ENCODE measurements around the gene EPB41L4A. TPM values are rescaled to one million over a fixed set of nuclear protein-coding genes. Genes with fewer than 3 reads are reported as not detected.

EPB41L4A gene
- total and polyA plus RNA-seq, 9 donors, result 2.7 to 12.3 (median 7.9) TPM

DNA sequence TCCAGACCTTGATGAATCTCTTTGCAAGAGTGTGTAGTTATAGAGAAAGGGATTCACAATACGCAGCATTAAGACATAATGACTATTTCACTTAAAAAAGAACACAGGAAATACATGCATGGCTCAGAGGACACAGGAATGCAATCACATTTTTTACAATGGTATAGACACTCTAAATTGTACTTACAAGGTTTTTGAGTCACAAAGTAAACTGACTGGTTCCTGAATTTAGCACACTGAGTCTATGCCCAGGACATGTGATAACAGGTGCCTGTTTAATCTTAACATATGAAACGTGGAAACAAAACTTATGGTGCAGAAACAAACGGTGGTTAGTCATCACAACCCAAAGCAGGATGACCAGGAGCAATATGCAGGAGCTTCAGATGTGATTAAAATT lies 6.7 kb downstream of the EPB41L4A start:
- no peak for DNase-seq
- TF ChIP-seq EP300 (IDR thresholded peaks at IDR 0.05) (no peak), POLR2A (IDR thresholded peaks at IDR 0.05) (no peak)
- TF ChIP-seq, protein P1, sequence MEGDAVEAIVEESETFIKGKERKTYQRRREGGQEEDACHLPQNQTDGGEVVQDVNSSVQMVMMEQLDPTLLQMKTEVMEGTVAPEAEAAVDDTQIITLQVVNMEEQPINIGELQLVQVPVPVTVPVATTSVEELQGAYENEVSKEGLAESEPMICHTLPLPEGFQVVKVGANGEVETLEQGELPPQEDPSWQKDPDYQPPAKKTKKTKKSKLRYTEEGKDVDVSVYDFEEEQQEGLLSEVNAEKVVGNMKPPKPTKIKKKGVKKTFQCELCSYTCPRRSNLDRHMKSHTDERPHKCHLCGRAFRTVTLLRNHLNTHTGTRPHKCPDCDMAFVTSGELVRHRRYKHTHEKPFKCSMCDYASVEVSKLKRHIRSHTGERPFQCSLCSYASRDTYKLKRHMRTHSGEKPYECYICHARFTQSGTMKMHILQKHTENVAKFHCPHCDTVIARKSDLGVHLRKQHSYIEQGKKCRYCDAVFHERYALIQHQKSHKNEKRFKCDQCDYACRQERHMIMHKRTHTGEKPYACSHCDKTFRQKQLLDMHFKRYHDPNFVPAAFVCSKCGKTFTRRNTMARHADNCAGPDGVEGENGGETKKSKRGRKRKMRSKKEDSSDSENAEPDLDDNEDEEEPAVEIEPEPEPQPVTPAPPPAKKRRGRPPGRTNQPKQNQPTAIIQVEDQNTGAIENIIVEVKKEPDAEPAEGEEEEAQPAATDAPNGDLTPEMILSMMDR (IDR thresholded peaks at IDR 0.05), result no peak
- no peak overlapping the region for H3K27ac ChIP-seq

GRCh38 chr5:112411903-112412302 lies 7.2 kb downstream of the EPB41L4A start:
- TF ChIP-seq POLR2A (IDR thresholded peaks at IDR 0.05), result no peak
- TF ChIP-seq EP300 (IDR thresholded peaks at IDR 0.05), result no peak
- TF ChIP-seq, protein P1 (IDR thresholded peaks at IDR 0.05), result no peak
- Histone ChIP-seq H3K36me3 (no peaks in the 10 kb centered on the region), H3K4me3 (no peak overlapping the region), H3K4me1 (ENCODE audit: insufficient read depth) (no peaks in the 10 kb centered on the region), H3K27ac (no peak overlapping the region), H3K27me3 (no peaks in the 10 kb centered on the region), H3K9me3 (no peaks in the 10 kb centered on the region)
- 85 to 86% (median 86%) methylated on average over 7 of the region's 7 CpGs for WGBS, 3 donors
- DNase-seq, result no peak
- intact Hi-C loops (cut with DNase I), result loop anchor here in 3 of 4 donors (10.0 kb wide), 1 partner anchor 237 kb away; no protein-coding TSS in a partner anchor

More for the DNA sequence above, 6.7 kb downstream of the EPB41L4A start:
- H3K36me3 ChIP-seq, result no peaks in the 10 kb centered on the region
- H3K9me3 ChIP-seq, result no peaks in the 10 kb centered on the region
- 63 to 71% (median 70%) methylated on average over 3 of the region's 3 CpGs for WGBS, 3 donors
- no peaks in the 10 kb centered on the region for H3K4me1 ChIP-seq (ENCODE audit: insufficient read depth)
- no peak overlapping the region for H3K4me3 ChIP-seq
- H3K27me3 ChIP-seq, result no peaks in the 10 kb centered on the region
- intact Hi-C loops (cut with DNase I), result loop anchor here in 3 of 4 donors (10.0 kb wide), 1 partner anchor 238 kb away; no protein-coding TSS in a partner anchor

GRCh38 chr5:112407666-112408065 lies 11.4 kb downstream of the EPB41L4A start:
- no peak overlapping the region for H3K4me3 ChIP-seq
- H3K4me1 ChIP-seq (ENCODE audit: insufficient read depth), result no peaks in the 10 kb centered on the region
- DNase-seq, result no peak
- no peaks in the 10 kb centered on the region for H3K9me3 ChIP-seq
- TF ChIP-seq, protein P1 (IDR thresholded peaks at IDR 0.05), result no peak
- TF ChIP-seq EP300 (IDR thresholded peaks at IDR 0.05), result no peak
- no peaks in the 10 kb centered on the region for H3K27me3 ChIP-seq
- WGBS, 3 donors, result 13 to 44% (median 22%) methylated on average over 2 of the region's 2 CpGs
- intact Hi-C loops (cut with DNase I), result no loop called here
- no peaks in the 10 kb centered on the region for H3K36me3 ChIP-seq
- no peak overlapping the region for H3K27ac ChIP-seq

DNA sequence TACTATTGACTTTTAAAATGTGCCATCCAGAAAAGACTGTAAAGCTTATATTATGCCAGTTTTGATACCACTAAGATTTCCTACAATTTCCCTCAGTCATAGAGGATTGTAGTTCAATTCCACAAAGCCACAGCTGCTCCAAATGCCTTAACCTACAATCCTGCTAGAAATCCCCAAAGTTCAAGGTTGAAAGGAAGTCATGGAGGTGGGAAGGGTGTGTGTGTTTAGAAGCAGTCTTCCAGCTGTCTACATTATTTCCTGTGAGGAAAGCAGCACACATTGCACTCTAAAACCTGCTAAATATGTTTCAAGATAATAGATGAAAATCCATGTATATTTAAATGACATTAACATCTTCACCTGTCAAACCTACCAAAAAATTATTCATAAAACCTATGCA lies 11.8 kb downstream of the EPB41L4A start:
- H3K27me3 ChIP-seq, result no peaks in the 10 kb centered on the region
- no peak for DNase-seq
- no peak overlapping the region for H3K27ac ChIP-seq
- H3K36me3 ChIP-seq, result no peaks in the 10 kb centered on the region
- intact Hi-C loops (cut with DNase I), result no loop called here
- H3K4me3 ChIP-seq, result no peak overlapping the region
- TF ChIP-seq, protein P1 (IDR thresholded peaks at IDR 0.05), result no peak
- TF ChIP-seq POLR2A (IDR thresholded peaks at IDR 0.05) (no peak), EP300 (IDR thresholded peaks at IDR 0.05) (no peak)
- no peaks in the 10 kb centered on the region for H3K9me3 ChIP-seq
- H3K4me1 ChIP-seq (ENCODE audit: insufficient read depth), result no peaks in the 10 kb centered on the region

All from ovary (tissue), 9 donors.